Loucy (cell line): ENCODE data around the gene RNF181.

Experiments used
- H2AFZ ChIP-seq: fragments of 200-600 bp; sonication (generic); 2 replicates; pipeline ENCODE4 v1.6.0; 2016; ENCODE audit warnings: antibody characterized with exemption, mild to moderate bottlenecking, low read length, moderate library complexity
- H3F3A ChIP-seq: fragments of 200-600 bp; 2 replicates; pipeline ENCODE4 v1.6.0; 2016; ENCODE audit warnings: antibody characterized with exemption, low read depth, mild to moderate bottlenecking
- H3K27me3 ChIP-seq: fragments of 200-600 bp; sonication (generic); 2 replicates; pipeline ENCODE4 v1.6.1; 2014; ENCODE audit warnings: low read length, mild to moderate bottlenecking; ENCODE audit not compliant: insufficient read depth, poor library complexity, severe bottlenecking
- H3K36me3 ChIP-seq: fragments of 200-600 bp; sonication (generic); 2 replicates; pipeline ENCODE4 v1.6.1; 2016; ENCODE audit warnings: low read length; ENCODE audit not compliant: insufficient read depth
- H3K4me1 ChIP-seq: fragments of 200-600 bp; sonication (generic); 2 replicates; pipeline ENCODE4 v1.5.1; 2014; ENCODE audit warnings: low read length, mild to moderate bottlenecking; ENCODE audit not compliant: insufficient read depth, poor library complexity, severe bottlenecking
- H3K4me2 ChIP-seq: fragments of 200-600 bp; sonication (generic); 2 replicates; pipeline ENCODE4 v1.6.0; 2014; ENCODE audit warnings: antibody characterized with exemption, low read length, low read depth, mild to moderate bottlenecking; ENCODE audit not compliant: poor library complexity, severe bottlenecking
- H3K4me3 ChIP-seq: fragments of 200-600 bp; sonication (generic); 2 replicates; pipeline ENCODE4 v1.5.1; 2014; ENCODE audit warnings: low read length, mild to moderate bottlenecking, mixed read lengths; ENCODE audit not compliant: poor library complexity, severe bottlenecking
- H3K79me2 ChIP-seq: fragments of 200-600 bp; sonication (generic); 2 replicates; pipeline ENCODE4 v1.6.1; 2014; ENCODE audit warnings: low read length; ENCODE audit not compliant: insufficient read depth
- H3K9ac ChIP-seq: fragments of 200-600 bp; sonication (generic); 2 replicates; pipeline ENCODE4 v1.6.0; 2014; ENCODE audit warnings: mild to moderate bottlenecking, low read depth, low read length, moderate library complexity; ENCODE audit not compliant: poor library complexity, severe bottlenecking
- H3K9me2 ChIP-seq: fragments of 200-600 bp; sonication (generic); replicated peaks from 2 replicates; pipeline ENCODE4 v1.6.1; 2016; ENCODE audit warnings: low read depth, low read length, mixed read lengths
- H3K9me3 ChIP-seq: fragments of 200-600 bp; sonication (generic); 2 replicates; pipeline ENCODE4 v1.6.1; 2014; ENCODE audit warnings: mild to moderate bottlenecking, antibody characterized with exemption, low read length, low read depth; ENCODE audit not compliant: insufficient read depth
- H4K20me1 ChIP-seq: fragments of 200-600 bp; sonication (generic); 2 replicates; pipeline ENCODE4 v1.6.0; 2014; ENCODE audit warnings: antibody characterized with exemption, low read length, mild to moderate bottlenecking; ENCODE audit not compliant: insufficient read depth, poor library complexity, severe bottlenecking
- CTCF ChIP-seq: fragments of 200-600 bp; sonication (generic); conservative IDR thresholded peaks from 2 replicates; pipeline ENCODE4 v1.5.1; 2014; ENCODE audit warnings: mild to moderate bottlenecking, antibody characterized with exemption, low read length
- EZH2phosphoT487 ChIP-seq: fragments of 200-600 bp; IDR thresholded peaks from 2 replicates; pipeline ENCODE4 v1.6.1; 2018; ENCODE audit warnings: antibody characterized with exemption, mild to moderate bottlenecking, moderate library complexity, borderline replicate concordance

RNF181 gene

GRCh38 chr2:85582492-85582891 lies 13.1 kb upstream of the RNF181 start:
- Histone ChIP-seq H2AFZ (no peak overlapping the region), H3K4me3 (no peak overlapping the region), H3K4me2 (no peak overlapping the region), H3K9ac (no peak overlapping the region), H3K36me3 (no peaks in the 10 kb centered on the region), H3K4me1 (peaks cover 55% of the 10 kb centered on the region), H3F3A (0 out of 2 replicates have a peak, but pooled peaks cover 6% of the 10 kb centered on the region), H3K9me2 (no peaks in the 10 kb centered on the region), H3K27me3 (no peaks in the 10 kb centered on the region), H3K9me3 (no peaks in the 10 kb centered on the region), H4K20me1 (no peaks in the 10 kb centered on the region), H3K79me2 (peaks cover 58% of the 10 kb centered on the region)
- TF ChIP-seq CTCF (no peak), EZH2phosphoT487 (no peak)

- peak overlapping the region; percentile 79 for H3K4me3 ChIP-seq
- H3K4me2 ChIP-seq = peak overlapping the region; percentile 93
- peaks cover 63% of the 10 kb centered on the region for H3K4me1 ChIP-seq
- no peaks in the 10 kb centered on the region for H3K9me2 ChIP-seq
- TF ChIP-seq EZH2phosphoT487 = no peak
- TF ChIP-seq CTCF = no peak
- H4K20me1 ChIP-seq = no peaks in the 10 kb centered on the region
- no peaks in the 10 kb centered on the region for H3K36me3 ChIP-seq
- peak overlapping the region; percentile 83 for H3K9ac ChIP-seq
- H3K9me3 ChIP-seq = no peaks in the 10 kb centered on the region
- H3F3A ChIP-seq = 0 out of 2 replicates have a peak, but pooled peaks cover 12% of the 10 kb centered on the region
- H3K27me3 ChIP-seq = no peaks in the 10 kb centered on the region
- H2AFZ ChIP-seq = no peak overlapping the region
- H3K79me2 ChIP-seq = peaks cover 50% of the 10 kb centered on the region
These were observed 11.7 kb upstream of the RNF181 start for GRCh38 chr2:85583667-85584353.

- Histone ChIP-seq H3K4me2 (peak within 1 kb of the TSS; percentile 93), H3K4me1 (peaks cover 63% of the 10 kb centered on the region), H3K4me3 (peak within 1 kb of the TSS; percentile 79), H3K36me3 (no peaks in the 10 kb centered on the region), H3K79me2 (peaks cover 50% of the 10 kb centered on the region), H2AFZ (no peak within 1 kb of the TSS), H3K9ac (peak within 1 kb of the TSS; percentile 83), H3K9me3 (no peaks in the 10 kb centered on the region), H3K27me3 (no peaks in the 10 kb centered on the region), H3K9me2 (no peaks in the 10 kb centered on the region), H3F3A (0 out of 2 replicates have a peak, but pooled peaks cover 12% of the 10 kb centered on the region), H4K20me1 (no peaks in the 10 kb centered on the region)
- TF ChIP-seq EZH2phosphoT487 = no peak
- TF ChIP-seq CTCF = no peak
These were observed 11.1 kb upstream of the RNF181 start, which contains the start of gene VAMP5 for GRCh38 chr2:85584354-85584856. Gene VAMP5, plus strand, starts transcription at chr2:85584431. Its CDS starts 60 bp downstream, at chr2:85584491.
